Neural cell (in vitro differentiated cells): Measurements from ENCODE around the gene PARVG.

Experiments
- EZH2 ChIP-seq: fragments of 200-600, 300-800 bp; shearing (Covaris generic), sonication (generic); IDR thresholded peaks from 2 replicates; pipeline ENCODE4 v1.6.1; 2014; ENCODE audit warnings: antibody characterized with exemption, low read length, borderline replicate concordance, mild to moderate bottlenecking; ENCODE audit not compliant: insufficient read depth, poor library complexity, severe bottlenecking
- TF ChIP-seq, protein P1 (sequence below): fragments of 450-650 bp; IDR thresholded peaks from 2 replicates; pipeline ENCODE4 v1.5.1; 2014; ENCODE audit warnings: antibody characterized with exemption, mild to moderate bottlenecking, moderate library complexity; ENCODE audit not compliant: poor library complexity, severe bottlenecking

DNA sequence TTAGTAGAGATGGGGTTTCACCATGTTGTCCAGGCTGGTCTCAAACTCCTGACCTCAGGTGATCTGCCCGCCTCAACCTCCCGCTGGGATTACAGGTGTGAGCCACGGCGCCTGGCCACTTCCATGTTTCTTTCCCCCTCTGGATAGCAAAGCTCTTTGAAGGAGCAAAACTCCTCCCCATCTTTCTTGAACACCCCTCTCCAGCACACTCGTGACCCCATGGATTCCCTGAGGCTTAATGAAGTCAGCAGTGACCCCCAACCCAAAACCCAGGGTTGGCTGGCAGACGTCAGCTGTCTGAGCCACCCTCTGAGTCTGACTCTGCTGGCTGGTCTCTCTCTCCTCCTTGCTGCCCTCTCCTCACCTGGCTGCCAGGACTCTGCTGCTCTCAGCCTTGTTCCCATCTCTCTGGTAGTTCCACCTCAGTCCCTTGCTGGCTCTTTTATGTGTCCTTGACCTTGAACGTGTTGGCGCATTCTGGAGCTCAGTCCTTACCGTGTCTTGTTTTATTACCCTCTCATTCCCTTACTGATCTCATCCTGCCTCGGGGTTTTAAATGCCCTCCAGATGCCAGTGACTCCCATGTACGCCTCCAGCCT, 44.5 kb downstream of the PARVG start:
- TF ChIP-seq, protein P1, sequence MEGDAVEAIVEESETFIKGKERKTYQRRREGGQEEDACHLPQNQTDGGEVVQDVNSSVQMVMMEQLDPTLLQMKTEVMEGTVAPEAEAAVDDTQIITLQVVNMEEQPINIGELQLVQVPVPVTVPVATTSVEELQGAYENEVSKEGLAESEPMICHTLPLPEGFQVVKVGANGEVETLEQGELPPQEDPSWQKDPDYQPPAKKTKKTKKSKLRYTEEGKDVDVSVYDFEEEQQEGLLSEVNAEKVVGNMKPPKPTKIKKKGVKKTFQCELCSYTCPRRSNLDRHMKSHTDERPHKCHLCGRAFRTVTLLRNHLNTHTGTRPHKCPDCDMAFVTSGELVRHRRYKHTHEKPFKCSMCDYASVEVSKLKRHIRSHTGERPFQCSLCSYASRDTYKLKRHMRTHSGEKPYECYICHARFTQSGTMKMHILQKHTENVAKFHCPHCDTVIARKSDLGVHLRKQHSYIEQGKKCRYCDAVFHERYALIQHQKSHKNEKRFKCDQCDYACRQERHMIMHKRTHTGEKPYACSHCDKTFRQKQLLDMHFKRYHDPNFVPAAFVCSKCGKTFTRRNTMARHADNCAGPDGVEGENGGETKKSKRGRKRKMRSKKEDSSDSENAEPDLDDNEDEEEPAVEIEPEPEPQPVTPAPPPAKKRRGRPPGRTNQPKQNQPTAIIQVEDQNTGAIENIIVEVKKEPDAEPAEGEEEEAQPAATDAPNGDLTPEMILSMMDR: no peak
- no peak for TF ChIP-seq EZH2
